ENCODE measurements around the gene SIL1. TPM values are rescaled to one million over a fixed set of nuclear protein-coding genes. Genes with fewer than 3 reads are reported as not detected.

The SIL1 gene
- total and polyA plus RNA-seq, 2 of the 13 experiments (the other 11 are each of a cell fraction or from before 2014, with no cell fraction given): 26.0 to 30.0 TPM

DNA sequence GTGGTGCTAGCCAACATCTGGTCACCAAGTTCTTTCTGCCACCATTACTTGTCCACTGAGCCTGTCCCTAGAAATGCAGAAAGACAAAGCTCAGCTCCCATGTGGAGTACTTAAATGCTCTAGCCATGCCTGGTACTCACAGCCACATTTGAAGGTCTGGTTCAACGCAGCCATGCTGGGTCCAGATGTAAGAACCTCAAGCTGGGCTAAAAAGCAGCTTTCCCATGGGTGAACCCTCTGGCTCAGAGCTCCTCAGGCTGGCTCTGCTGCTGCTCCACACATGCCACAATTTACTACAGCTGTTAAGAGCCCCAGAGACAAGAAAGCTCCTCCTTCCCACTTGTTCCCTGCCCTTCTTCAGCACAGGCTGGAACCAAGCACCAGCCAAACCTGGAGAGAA is 225.9 kb downstream of the SIL1 start (continued):
- no peak for TF ChIP-seq ZNF83 (CRISPR knock-in tag; IDR thresholded peaks at IDR 0.05; ENCODE audit: borderline replicate concordance)
- no peak for TF ChIP-seq ZFP82 (CRISPR knock-in tag; IDR thresholded peaks at IDR 0.05; ENCODE audit: borderline replicate concordance)
- TF ChIP-seq SALL1 (CRISPR knock-in tag; IDR thresholded peaks at IDR 0.05): no peak

DNA sequence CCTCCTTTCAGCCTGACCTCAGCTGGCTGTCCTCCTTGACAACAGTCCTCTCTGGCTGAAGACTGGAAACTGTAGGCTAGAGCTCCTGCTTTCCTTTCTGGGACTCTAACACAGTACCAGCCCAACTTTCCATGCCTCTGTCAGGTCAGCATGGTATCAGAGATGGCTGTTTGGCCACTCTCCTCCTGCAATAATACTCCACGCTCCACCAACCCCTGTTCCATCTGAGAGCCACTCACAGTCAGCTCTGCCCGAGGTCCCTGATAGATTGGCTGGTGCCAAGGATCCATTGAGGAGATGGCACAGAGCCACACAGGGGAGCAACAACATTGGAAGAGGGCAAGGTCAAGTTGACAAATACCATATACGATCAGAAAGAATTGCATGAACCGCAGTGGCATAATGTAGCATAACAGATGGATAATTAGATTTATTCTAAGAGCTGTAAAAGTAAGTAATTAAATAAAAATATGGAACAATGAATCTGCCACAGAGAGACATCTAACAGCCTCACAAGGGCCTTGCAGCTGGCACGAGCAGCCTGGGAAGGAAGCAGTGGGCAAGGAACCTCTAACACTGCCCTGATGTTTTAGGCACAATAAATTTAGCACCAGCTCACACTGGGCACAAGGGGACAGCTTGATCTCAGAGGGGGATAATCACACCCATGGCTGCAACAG is 228.7 kb downstream of the SIL1 start:
- BruUV-seq (replicated peaks): no TSS peak
- Histone ChIP-seq H3K9ac (ENCODE audit: insufficient read depth, low read depth, low read length) (no peak overlapping the region), H3K27ac (ENCODE audit: extremely low read length, insufficient read depth, low read length) (no peak overlapping the region), H3K79me2 (ENCODE audit: insufficient read depth, low read length) (no peaks in the 10 kb centered on the region), H3K27me3 (ENCODE audit: control insufficient read depth in 1 of 2, insufficient read depth in 2 of 2, low read length in 2 of 2) (no peaks in the 10 kb centered on the region), H4K20me1 (ENCODE audit: insufficient read depth, low read length) (no peaks in the 10 kb centered on the region), H3K4me2 (ENCODE audit: low read depth, low read length) (no peak overlapping the region), H3K9me3 (ENCODE audit: low read length) (no peaks in the 10 kb centered on the region), H3K4me1 (ENCODE audit: insufficient read depth, low read length) (peaks cover 57% of the 10 kb centered on the region), H2AFZ (ENCODE audit: low read length) (no peak overlapping the region), H3K36me3 (replicated peaks in 1 of 2; ENCODE audit: control insufficient read depth in 1 of 2, insufficient read depth in 2 of 2, low read length in 2 of 2) (no peaks in the 10 kb centered on the region), H3K4me3 (replicated peaks in 1 of 3; ENCODE audit: insufficient read depth in 1 of 3, low read depth in 2 of 3, low read length in 3 of 3) (no peak overlapping the region)
- WGBS (ENCODE audit: low lambda C conversion rate): 95% methylated on average over 5 of the region's 5 CpGs
- DNase-seq (ENCODE audit: low spot score) (no peak), ATAC-seq (no peak), FAIRE-seq (no peak)
- in situ Hi-C loops (cut with HindIII; ENCODE audit: extremely low pct_ligation_motif_present, low pct_unique_long_range_greater_than_20kb) (loop anchor here (25.0 kb wide), 1 partner anchor 293 kb away; no protein-coding TSS in a partner anchor), intact Hi-C loops (cut with micrococcal nuclease; ENCODE audit: unreplicated experiment) (no loop called here)
- ChIA-PET CTCF (ENCODE audit: low intra/inter-chr PET ratio, low total read pairs) (no interaction called here), POLR2A (no interaction called here)
- TF ChIP-seq CREM (IDR thresholded peaks at IDR 0.05) (no peak), CREM (CRISPR knock-in tag; IDR thresholded peaks at IDR 0.05) (no peak), EP300 (IDR thresholded peaks at IDR 0.05; ENCODE audit: low read depth in 2 of 2, low read length in 2 of 2) (no peak), EP300 (CRISPR knock-in tag; IDR thresholded peaks at IDR 0.05; ENCODE audit: borderline replicate concordance) (no peak), ZFP90 (CRISPR knock-in tag; IDR thresholded peaks at IDR 0.05; ENCODE audit: borderline replicate concordance) (no peak), HDAC1 (CRISPR knock-in tag; IDR thresholded peaks at IDR 0.05) (no peak), SMARCE1 (IDR thresholded peaks at IDR 0.05; ENCODE audit: borderline replicate concordance) (no peak), ZNF343 (CRISPR knock-in tag; IDR thresholded peaks at IDR 0.05) (no peak)
- TF ChIP-seq, protein P1, sequence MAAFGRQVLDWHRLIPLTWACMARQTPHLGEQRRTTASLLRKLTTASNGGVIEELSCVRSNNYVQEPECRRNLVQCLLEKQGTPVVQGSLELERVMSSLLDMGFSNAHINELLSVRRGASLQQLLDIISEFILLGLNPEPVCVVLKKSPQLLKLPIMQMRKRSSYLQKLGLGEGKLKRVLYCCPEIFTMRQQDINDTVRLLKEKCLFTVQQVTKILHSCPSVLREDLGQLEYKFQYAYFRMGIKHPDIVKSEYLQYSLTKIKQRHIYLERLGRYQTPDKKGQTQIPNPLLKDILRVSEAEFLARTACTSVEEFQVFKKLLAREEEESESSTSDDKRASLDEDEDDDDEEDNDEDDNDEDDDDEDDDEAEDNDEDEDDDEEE (CRISPR knock-in tag; IDR thresholded peaks at IDR 0.05): no peak
- TF ChIP-seq, protein P2, sequence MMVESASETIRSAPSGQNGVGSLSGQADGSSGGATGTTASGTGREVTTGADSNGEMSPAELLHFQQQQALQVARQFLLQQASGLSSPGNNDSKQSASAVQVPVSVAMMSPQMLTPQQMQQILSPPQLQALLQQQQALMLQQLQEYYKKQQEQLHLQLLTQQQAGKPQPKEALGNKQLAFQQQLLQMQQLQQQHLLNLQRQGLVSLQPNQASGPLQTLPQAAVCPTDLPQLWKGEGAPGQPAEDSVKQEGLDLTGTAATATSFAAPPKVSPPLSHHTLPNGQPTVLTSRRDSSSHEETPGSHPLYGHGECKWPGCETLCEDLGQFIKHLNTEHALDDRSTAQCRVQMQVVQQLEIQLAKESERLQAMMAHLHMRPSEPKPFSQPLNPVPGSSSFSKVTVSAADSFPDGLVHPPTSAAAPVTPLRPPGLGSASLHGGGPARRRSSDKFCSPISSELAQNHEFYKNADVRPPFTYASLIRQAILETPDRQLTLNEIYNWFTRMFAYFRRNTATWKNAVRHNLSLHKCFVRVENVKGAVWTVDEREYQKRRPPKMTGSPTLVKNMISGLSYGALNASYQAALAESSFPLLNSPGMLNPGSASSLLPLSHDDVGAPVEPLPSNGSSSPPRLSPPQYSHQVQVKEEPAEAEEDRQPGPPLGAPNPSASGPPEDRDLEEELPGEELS (CRISPR knock-in tag; IDR thresholded peaks at IDR 0.05): no peak
- TF ChIP-seq, protein P3, sequence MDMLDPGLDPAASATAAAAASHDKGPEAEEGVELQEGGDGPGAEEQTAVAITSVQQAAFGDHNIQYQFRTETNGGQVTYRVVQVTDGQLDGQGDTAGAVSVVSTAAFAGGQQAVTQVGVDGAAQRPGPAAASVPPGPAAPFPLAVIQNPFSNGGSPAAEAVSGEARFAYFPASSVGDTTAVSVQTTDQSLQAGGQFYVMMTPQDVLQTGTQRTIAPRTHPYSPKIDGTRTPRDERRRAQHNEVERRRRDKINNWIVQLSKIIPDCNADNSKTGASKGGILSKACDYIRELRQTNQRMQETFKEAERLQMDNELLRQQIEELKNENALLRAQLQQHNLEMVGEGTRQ (IDR thresholded peaks at IDR 0.05; ENCODE audit: low read depth, low read length): no peak
- TF ChIP-seq, protein P3 (CRISPR knock-in tag; IDR thresholded peaks at IDR 0.05; ENCODE audit: borderline replicate concordance): no peak
- TF ChIP-seq, protein P4, sequence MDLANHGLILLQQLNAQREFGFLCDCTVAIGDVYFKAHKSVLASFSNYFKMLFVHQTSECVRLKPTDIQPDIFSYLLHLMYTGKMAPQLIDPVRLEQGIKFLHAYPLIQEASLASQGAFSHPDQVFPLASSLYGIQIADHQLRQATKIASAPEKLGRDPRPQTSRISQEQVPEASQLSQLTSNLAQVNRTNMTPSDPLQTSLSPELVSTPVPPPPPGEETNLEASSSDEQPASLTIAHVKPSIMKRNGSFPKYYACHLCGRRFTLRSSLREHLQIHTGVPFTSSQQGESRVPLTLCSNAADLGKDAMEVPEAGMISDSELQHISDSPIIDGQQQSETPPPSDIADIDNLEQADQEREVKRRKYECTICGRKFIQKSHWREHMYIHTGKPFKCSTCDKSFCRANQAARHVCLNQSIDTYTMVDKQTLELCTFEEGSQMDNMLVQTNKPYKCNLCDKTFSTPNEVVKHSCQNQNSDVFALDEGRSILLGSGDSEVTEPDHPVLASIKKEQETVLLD (CRISPR knock-in tag; IDR thresholded peaks at IDR 0.05; ENCODE audit: low read depth): no peak
